ENCODE measurements around the gene TRPM3. TPM values are rescaled to one million over a fixed set of nuclear protein-coding genes. Genes with fewer than 3 reads are reported as not detected.

Gene TRPM3
- total RNA-seq, 4 donors from 2014 or later = 5.2 to 8.1 (median 7.3) TPM

DNA sequence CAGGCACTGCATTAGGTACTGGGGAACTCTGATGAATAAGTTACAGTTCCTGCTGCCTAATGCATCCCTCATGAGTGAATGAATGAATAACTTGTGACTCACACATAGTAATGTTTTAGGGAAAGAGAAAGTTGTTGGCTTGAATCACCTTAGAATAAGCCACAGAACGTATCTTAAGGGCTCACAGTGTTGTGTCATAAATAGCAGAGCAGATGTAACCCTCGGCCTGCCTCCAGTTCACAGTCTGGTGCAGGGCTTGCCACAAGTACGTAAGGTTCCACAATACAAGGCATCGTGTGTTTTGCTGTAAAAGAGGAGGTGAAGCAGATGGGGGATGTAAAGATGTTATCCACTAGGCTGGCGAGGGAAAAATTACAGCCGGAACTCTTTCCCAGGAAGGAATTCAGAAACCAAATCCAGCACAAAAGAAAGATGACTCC is 218.7 kb downstream of the TRPM3 start:
- DNase-seq (ENCODE audit: low spot score in 2 of 2) = peak in 1 of 2 donors; percentile 8
- no peaks in the 10 kb centered on the region for H3K4me1 ChIP-seq
- no peaks in the 10 kb centered on the region for H3K27me3 ChIP-seq
- TF ChIP-seq, protein P1, sequence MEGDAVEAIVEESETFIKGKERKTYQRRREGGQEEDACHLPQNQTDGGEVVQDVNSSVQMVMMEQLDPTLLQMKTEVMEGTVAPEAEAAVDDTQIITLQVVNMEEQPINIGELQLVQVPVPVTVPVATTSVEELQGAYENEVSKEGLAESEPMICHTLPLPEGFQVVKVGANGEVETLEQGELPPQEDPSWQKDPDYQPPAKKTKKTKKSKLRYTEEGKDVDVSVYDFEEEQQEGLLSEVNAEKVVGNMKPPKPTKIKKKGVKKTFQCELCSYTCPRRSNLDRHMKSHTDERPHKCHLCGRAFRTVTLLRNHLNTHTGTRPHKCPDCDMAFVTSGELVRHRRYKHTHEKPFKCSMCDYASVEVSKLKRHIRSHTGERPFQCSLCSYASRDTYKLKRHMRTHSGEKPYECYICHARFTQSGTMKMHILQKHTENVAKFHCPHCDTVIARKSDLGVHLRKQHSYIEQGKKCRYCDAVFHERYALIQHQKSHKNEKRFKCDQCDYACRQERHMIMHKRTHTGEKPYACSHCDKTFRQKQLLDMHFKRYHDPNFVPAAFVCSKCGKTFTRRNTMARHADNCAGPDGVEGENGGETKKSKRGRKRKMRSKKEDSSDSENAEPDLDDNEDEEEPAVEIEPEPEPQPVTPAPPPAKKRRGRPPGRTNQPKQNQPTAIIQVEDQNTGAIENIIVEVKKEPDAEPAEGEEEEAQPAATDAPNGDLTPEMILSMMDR (IDR thresholded peaks at IDR 0.05) = no peak
- TF ChIP-seq POLR2A (IDR thresholded peaks at IDR 0.05) = no peak
- no peak for TF ChIP-seq EP300 (IDR thresholded peaks at IDR 0.05)
- no peak overlapping the region for H3K27ac ChIP-seq
- H3K36me3 ChIP-seq = no peaks in the 10 kb centered on the region
- no peak overlapping the region for H3K4me3 ChIP-seq
- H3K9me3 ChIP-seq = no peaks in the 10 kb centered on the region
- 46 to 55% methylated on average over 6 of the region's 6 CpGs for WGBS, 2 donors

DNA sequence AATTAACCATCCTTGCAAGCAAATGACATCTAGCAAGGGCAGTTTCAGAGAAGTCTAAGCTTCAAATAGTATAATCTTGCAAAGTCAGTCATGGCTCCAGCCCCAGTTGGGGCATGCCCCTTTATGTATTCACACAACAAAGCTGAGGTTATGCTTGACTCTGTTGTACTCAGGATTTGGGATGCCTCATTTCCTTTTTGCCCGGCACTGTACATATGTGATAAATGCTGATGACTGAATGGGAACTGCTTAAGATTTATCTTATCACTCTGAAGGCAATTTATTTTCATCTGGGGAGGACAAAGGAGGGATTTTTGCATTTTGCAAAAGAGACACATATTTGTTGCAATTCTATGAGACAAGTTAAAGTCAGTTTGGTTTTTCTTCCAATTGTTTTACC is 219.2 kb downstream of the TRPM3 start:
- Histone ChIP-seq H3K4me3 (no peak overlapping the region), H3K9me3 (no peaks in the 10 kb centered on the region), H3K27ac (no peak overlapping the region), H3K27me3 (no peaks in the 10 kb centered on the region), H3K36me3 (no peaks in the 10 kb centered on the region), H3K4me1 (no peaks in the 10 kb centered on the region)
- no peak for DNase-seq (ENCODE audit: low spot score in 2 of 2)
- WGBS, 2 donors = 65 to 69% methylated on average over 1 of the region's 1 CpG
- TF ChIP-seq EP300 (IDR thresholded peaks at IDR 0.05) = no peak
- no peak for TF ChIP-seq POLR2A (IDR thresholded peaks at IDR 0.05)
- TF ChIP-seq, protein P1 (IDR thresholded peaks at IDR 0.05) = no peak

DNA sequence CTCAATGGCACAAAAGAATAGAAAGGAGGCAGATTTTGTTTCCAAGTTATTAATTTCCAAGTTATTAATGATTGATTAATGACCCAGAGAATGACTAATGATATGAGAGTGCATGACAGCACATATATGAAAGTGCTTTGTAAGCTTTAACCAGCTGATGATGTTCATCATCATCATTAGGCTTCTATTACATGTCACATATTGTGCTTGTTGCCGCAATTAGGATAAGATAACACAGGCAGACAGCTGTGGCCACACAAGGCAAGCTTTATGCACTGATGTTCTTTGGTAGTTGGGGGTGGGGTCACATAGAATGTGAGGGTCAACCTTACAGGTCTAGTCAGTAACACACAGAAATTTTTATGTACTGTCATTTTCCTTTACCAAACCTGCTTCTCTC is 219.7 kb downstream of the TRPM3 start:
- TF ChIP-seq, protein P1 (IDR thresholded peaks at IDR 0.05) = no peak
- TF ChIP-seq EP300 (IDR thresholded peaks at IDR 0.05) = no peak
- no peak for TF ChIP-seq POLR2A (IDR thresholded peaks at IDR 0.05)
- Histone ChIP-seq H3K36me3 (no peaks in the 10 kb centered on the region), H3K9me3 (no peaks in the 10 kb centered on the region), H3K4me1 (no peaks in the 10 kb centered on the region), H3K4me3 (no peak overlapping the region), H3K27me3 (no peaks in the 10 kb centered on the region), H3K27ac (no peak overlapping the region)
- 78 to 91% methylated on average over 1 of the region's 1 CpG for WGBS, 2 donors
- no peak for DNase-seq (ENCODE audit: low spot score in 2 of 2)

DNA sequence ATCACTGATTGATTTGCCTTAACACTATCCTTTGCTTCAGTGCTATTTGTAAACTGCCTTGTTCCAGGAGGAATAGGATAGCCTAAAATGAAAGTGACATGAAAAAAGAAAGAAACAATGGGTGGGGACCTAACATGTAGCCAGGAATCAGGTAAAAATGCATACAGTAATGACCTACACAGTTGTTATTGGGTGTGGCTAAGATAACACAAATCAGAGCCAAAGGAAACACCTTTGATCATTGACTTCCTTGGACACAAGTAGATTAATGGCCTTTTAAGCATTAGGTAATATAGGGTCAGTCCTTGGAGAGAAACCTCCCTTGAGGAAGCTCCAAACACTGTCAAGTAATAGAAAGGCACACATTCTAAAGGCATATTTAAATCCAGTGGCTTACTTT is 220.4 kb downstream of the TRPM3 start:
- Histone ChIP-seq H3K27me3 (no peaks in the 10 kb centered on the region), H3K4me3 (no peak overlapping the region), H3K4me1 (no peaks in the 10 kb centered on the region), H3K27ac (no peak overlapping the region), H3K36me3 (no peaks in the 10 kb centered on the region), H3K9me3 (no peaks in the 10 kb centered on the region)
- DNase-seq (ENCODE audit: low spot score in 2 of 2) = no peak
- TF ChIP-seq EP300 (IDR thresholded peaks at IDR 0.05) = no peak
- TF ChIP-seq POLR2A (IDR thresholded peaks at IDR 0.05) = no peak
- TF ChIP-seq, protein P1 (IDR thresholded peaks at IDR 0.05) = no peak

DNA sequence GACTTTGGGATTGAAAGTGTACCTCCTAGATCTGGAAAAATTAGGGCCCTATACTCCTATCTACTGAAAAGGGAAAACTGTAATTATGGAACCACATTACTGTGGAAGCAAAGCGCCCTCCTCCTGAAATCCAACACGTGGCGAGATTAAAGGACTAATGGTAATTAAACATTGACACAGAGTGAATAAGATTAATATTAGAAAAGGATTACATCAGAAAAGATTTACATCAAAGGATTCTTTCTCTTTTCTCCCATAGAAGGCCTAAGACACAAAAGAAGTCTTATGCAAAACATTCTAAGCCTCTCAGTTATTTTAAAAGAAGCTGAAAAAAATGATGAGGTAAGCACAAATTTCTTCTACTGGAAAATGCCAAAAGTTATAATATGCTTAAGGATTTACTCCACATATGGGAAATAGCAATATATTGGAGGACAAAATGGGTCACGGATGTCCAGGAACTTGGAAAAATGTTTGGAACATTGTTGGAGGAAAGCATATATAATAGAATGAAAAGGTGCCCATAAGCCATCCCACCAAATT is 227.8 kb downstream of the TRPM3 start:
- no peaks in the 10 kb centered on the region for H3K4me1 ChIP-seq
- TF ChIP-seq, protein P1 (IDR thresholded peaks at IDR 0.05) = no peak
- TF ChIP-seq EP300 (IDR thresholded peaks at IDR 0.05) = no peak
- TF ChIP-seq POLR2A (IDR thresholded peaks at IDR 0.05) = no peak

More for the DNA sequence above, 227.8 kb downstream of the TRPM3 start:
- no peak overlapping the region for H3K27ac ChIP-seq
- no peak for DNase-seq (ENCODE audit: low spot score in 2 of 2)
- WGBS, 2 donors = 61 to 65% methylated on average over 4 of the region's 4 CpGs
- H3K27me3 ChIP-seq = no peaks in the 10 kb centered on the region
- no peak overlapping the region for H3K4me3 ChIP-seq
- no peaks in the 10 kb centered on the region for H3K9me3 ChIP-seq
- no peaks in the 10 kb centered on the region for H3K36me3 ChIP-seq
